ENCODE results near the gene RTP2.

DNA sequence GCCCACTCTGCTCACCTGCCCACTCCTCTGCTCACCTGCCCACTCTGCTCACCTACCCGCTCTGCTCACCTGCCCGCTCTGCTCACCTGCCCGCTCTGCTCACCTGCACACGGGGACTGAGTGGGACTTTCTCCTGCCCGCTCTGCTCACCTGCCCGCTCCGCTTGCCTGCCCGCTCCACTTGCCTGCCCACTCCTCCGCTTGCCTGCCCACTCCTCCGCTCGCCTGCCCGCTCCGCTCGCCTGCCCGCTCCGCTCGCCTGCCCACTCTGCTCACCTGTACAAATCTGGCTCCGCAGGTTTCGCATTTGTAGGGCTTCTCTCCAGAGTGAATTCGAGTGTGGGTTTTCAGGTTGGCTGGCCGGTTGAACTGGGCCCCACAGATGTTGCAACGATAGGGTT, 22.9 kb upstream of the RTP2 start:
- TF ChIP-seq, protein P1, sequence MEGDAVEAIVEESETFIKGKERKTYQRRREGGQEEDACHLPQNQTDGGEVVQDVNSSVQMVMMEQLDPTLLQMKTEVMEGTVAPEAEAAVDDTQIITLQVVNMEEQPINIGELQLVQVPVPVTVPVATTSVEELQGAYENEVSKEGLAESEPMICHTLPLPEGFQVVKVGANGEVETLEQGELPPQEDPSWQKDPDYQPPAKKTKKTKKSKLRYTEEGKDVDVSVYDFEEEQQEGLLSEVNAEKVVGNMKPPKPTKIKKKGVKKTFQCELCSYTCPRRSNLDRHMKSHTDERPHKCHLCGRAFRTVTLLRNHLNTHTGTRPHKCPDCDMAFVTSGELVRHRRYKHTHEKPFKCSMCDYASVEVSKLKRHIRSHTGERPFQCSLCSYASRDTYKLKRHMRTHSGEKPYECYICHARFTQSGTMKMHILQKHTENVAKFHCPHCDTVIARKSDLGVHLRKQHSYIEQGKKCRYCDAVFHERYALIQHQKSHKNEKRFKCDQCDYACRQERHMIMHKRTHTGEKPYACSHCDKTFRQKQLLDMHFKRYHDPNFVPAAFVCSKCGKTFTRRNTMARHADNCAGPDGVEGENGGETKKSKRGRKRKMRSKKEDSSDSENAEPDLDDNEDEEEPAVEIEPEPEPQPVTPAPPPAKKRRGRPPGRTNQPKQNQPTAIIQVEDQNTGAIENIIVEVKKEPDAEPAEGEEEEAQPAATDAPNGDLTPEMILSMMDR (IDR thresholded peaks at IDR 0.05), result no peak
- no peak for TF ChIP-seq POLR2AphosphoS5 (IDR thresholded peaks at IDR 0.05; ENCODE audit: low read depth, low read length)
- TF ChIP-seq TCF7L2 (IDR thresholded peaks at IDR 0.05; ENCODE audit: low read depth, low read length), result no peak
- TF ChIP-seq, protein P2, sequence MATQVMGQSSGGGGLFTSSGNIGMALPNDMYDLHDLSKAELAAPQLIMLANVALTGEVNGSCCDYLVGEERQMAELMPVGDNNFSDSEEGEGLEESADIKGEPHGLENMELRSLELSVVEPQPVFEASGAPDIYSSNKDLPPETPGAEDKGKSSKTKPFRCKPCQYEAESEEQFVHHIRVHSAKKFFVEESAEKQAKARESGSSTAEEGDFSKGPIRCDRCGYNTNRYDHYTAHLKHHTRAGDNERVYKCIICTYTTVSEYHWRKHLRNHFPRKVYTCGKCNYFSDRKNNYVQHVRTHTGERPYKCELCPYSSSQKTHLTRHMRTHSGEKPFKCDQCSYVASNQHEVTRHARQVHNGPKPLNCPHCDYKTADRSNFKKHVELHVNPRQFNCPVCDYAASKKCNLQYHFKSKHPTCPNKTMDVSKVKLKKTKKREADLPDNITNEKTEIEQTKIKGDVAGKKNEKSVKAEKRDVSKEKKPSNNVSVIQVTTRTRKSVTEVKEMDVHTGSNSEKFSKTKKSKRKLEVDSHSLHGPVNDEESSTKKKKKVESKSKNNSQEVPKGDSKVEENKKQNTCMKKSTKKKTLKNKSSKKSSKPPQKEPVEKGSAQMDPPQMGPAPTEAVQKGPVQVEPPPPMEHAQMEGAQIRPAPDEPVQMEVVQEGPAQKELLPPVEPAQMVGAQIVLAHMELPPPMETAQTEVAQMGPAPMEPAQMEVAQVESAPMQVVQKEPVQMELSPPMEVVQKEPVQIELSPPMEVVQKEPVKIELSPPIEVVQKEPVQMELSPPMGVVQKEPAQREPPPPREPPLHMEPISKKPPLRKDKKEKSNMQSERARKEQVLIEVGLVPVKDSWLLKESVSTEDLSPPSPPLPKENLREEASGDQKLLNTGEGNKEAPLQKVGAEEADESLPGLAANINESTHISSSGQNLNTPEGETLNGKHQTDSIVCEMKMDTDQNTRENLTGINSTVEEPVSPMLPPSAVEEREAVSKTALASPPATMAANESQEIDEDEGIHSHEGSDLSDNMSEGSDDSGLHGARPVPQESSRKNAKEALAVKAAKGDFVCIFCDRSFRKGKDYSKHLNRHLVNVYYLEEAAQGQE (IDR thresholded peaks at IDR 0.05; ENCODE audit: insufficient read depth in 1 of 2, low read depth in 2 of 2, low read length in 1 of 2), result no peak
